GM12891 (cell line): ENCODE data around the gene SNX2.

Experiments used
- PAX5 ChIP-seq: IDR thresholded peaks from 2 replicates; pipeline ENCODE4 v1.6.1; 2011; ENCODE audit warnings: low read length, moderate library complexity, mild to moderate bottlenecking; ENCODE audit not compliant: insufficient read depth, severe bottlenecking
- POLR2A ChIP-seq: IDR thresholded peaks from 2 replicates; pipeline ENCODE4 v1.6.1; 2011; ENCODE audit warnings: low read depth, low read length, control low read depth
- POLR2AphosphoS5 ChIP-seq: IDR thresholded peaks from 2 replicates; pipeline ENCODE4 v1.6.1; 2011; ENCODE audit warnings: low read depth, low read length, control low read depth
- SPI1 ChIP-seq: IDR thresholded peaks from 2 replicates; pipeline ENCODE4 v1.6.1; 2011; ENCODE audit warnings: low read depth, low read length, control low read depth
- TAF1 ChIP-seq: IDR thresholded peaks from 2 replicates; pipeline ENCODE4 v1.6.1; 2011; ENCODE audit warnings: low read depth, low read length, control low read depth

DNA sequence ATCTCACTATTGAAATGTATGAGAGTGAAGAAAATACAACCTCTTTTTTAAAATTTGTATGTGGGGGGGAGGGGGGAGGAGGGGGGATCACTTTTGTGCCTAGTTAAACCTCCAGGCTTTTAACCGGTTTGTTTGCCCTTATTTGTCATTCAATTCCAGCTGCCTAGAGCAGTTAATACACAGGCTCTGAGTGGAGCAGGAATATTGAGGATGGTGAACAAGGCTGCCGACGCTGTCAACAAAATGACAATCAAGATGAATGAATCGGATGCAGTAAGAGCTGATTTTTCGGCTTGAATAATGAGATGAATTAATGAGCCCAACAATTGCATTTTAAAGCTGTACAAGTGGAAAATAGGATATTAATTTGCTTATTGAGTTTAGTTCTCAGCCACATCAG, 41.9 kb downstream of the SNX2 start:
- TF ChIP-seq POLR2A, result no peak
- TF ChIP-seq POLR2AphosphoS5, result no peak
- TF ChIP-seq TAF1, result no peak
- no peak for TF ChIP-seq PAX5
- no peak for TF ChIP-seq SPI1
